ENCODE results near the gene CLPSL2.

Gene CLPSL2

GRCh38 chr6:35747877-35748276, 28.5 kb upstream of the CLPSL2 start:
- no peak for DNase-seq

DNA sequence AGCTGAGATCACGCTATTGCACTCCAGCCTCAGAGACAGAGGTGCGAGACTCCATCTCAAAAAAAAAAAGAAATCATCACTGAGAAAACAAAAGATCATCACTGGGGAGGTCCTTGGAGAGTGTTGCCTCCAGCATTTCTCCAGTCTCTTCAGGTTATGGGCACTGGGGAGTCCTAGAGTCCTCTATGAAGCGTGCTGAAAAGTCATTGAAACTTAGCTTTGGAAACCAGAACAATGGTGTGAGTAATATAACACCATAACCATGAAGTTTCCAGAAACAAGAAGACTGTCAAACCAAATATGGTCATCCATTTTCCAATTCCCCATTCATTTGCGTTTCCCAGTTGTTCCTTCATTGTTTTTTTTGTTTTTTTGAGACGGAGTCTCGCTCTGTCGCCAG, 25.8 kb upstream of the CLPSL2 start:
- DNase-seq = no peak

DNA sequence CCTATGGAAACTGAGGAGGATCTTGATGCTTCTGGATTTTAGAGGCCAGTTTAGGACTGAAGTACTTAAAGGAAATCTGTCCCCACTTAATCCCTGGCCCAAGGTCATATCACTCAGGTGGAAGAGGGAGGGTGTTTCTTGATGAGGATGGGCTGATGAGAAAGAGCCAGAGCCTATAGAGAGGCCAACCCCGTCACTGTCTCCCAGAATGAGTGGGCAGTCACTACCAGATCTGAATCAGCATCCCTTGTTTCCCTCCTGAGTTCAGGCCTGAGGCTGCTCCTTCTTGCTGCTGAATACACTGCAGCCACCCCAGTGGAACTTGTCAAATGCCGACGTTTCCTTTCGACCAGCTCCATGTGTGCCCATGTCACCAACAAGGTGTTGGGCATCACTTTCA, 24.8 kb upstream of the CLPSL2 start:
- DNase-seq = no peak

DNA sequence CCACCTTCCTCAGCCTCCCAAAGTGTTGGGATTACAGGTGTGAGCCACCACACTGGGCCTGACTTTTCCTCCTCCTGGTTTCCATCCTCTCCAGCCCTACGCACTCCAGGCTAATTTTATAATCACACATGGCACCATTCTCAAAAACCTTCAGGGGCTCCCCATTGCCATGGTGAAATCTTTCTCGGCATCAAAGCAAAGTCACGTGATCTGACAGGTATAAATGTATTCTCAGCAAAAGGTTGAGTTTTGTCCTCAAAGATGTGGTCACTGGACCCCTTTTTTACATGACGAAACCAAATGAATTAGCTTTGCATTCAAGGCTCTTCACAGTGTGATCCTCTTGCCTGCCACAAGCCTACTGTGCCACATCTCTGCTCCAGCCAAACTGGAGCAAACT, 24.1 kb upstream of the CLPSL2 start:
- DNase-seq = no peak

DNA sequence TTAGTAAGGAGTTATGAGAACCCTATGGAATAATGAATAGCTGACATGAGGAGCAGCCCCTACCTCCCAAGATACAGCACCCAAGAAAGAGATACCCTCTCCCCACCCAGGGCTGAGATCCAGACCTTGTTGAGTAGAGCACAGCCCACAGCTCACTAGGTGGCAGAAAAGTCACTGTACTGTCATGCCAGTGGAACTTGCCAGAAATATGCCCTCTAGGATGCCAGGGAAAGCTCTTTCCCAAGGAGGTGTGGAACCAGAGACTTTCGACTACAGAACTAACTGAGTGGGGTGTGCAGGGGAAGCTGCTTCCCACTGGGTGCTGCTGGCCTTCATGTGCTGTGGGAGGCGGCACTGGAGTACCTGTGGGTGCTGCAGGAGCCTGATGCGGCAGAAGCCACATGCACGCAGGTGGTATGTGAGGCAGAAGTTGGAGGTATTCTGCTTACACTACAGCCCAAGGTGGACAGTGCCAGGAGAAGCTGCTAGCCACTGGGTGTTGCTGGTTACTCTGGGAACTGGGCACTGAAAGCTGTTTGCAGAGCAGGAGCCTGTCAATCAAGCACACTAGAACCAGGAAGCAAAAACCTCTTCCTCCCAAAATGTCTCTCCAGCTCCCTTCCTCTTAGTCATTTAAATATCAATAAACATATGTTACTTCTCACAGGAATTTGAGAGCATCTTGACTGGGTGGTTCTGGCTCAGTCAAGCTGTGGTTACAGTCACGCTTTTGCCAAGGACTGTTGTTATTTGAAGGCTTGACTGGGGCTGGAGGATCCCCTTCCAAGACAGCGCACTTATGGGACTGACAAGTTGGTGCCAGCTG, 21.7 kb upstream of the CLPSL2 start:
- DNase-seq = no peak

DNA sequence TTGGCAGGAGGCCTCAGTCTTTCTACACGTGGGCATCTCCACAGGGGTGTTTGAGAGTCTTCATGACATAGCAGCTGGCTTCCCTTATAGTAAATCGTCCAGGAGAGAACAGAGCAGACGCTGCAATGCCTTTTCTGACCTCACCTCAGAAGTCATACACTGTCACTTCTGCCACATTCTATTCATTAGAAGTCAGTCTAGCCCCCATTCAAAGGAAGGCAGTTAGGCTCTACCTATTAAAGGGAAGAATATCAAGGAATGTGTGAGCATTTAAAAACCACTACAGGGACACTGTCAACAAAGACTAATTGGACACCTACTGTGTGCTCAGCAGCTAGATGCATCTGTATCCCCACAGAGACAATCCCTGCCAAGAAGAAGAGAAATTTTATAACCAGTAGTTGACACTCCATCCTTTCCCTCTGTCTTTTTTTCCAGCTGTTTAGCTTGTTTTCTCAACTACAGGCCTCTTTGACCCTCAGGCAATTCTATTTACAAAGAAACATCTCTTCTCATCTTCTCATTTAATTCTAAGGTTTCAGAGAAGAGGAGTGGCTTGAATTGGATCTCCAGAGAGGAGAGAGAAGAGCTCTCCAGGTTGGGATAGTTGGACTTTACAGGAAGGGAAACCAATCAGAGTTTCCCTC, 21.0 kb upstream of the CLPSL2 start:
- peak; percentile 16 for DNase-seq

- no peak for DNase-seq
Observed at GRCh38 chr6:35757456-35758123, 18.8 kb upstream of the CLPSL2 start.

DNA sequence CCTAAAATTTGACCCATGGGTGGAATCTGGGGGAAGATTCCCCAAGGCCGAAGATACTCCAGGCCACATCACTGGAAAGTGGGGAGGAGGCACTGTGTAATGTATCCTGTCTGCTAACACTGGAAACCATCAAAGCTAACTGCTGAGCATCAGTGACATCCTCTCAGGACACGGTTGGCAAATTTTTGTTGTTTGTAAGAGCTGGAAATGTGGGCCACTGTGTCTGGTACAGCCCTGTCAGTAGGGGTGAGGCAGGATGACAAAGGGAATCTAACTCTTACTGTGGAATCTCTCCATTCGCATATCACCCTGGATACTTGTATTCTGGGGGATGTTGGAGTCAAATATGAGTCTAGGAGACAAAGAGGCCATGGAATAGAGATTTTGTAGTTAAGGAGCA, 17.0 kb upstream of the CLPSL2 start:
- no peak for DNase-seq

DNA sequence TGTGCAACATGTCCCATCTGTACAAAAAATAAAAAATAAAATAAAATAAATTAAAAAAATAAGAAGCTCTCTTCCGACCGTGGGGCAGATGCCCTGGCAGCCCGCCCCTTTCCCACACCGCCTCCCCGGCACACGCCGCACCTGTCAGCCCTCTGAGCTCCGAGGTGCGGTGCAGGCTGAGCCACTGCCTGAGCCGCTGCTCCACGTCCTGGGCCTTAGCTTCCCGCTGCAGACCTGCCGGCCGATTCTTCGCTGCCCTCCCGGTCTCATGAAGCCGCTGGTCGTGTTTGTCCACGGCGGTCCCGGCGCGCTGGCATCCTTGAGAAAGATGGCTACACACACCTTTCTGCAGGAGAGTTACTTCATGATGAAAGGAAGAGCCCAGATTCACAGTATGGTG, 10.7 kb upstream of the CLPSL2 start:
- no peak for DNase-seq

DNA sequence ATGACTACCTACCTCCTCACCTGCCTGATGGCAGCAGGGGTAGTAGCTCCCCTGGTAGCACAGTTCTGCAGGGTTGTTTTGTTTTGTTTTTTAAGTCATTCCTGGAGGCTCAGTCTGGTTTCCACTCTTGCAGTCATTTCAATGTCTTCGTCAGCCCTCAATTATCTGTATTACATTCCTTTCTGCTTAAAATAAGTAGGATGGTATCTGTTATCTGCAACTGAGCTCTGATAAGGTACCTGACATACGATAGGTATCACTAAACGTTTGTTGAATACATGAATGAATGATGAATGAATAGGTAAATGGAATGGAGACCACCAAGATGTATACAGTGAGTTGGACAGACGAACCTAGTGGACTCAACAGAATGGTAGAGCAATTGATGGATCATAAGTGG, 7.2 kb upstream of the CLPSL2 start:
- no peak for DNase-seq

DNA sequence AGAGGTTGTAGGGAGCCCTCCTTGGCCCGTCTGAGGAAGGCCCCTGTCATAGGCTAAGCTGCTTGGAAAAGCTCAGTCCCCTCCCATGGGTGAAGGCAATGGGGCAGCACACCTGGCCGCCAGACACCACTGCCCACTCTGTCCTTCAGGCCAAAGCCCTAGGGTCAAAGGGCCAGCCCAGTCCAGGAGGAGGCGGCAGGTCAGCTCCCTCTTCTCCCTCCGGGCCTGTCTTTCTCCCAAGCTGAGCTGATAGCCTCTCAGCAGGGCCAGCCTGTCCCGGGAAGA, 5.1 kb upstream of the CLPSL2 start:
- no peak for DNase-seq

DNA sequence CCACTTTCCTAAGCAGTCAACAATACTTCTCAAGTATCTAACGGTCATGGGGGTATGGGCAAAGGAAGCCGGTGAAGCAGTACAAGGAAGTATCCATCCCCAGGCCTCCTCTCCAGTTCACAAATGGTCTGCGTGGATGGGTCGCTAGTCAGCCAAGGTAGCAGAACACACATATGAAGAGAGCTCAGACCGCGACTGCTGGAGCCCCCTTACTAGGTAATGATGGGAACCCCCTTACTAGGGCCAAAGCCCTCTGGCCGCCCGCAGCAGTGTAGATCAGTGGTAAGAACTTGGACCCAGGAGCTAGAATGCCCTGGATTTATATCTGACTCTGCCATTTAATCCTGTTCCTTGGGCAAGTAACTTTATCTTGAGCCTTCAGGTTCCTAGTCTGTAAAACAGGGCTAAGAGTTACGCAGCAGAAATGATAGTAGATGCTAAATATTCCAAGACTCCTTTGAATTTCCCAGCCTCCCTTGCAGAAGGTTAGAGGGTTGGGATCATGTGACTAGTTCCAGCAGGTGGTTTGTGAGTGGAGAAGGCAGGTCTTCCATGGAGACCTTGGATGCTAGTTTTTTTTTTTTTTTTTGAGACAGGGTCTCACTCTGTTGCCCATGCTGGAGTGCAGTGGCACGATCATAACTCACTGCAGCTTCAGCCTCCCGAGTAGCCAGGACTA, 2.1 kb upstream of the CLPSL2 start:
- no peak for DNase-seq

DNA sequence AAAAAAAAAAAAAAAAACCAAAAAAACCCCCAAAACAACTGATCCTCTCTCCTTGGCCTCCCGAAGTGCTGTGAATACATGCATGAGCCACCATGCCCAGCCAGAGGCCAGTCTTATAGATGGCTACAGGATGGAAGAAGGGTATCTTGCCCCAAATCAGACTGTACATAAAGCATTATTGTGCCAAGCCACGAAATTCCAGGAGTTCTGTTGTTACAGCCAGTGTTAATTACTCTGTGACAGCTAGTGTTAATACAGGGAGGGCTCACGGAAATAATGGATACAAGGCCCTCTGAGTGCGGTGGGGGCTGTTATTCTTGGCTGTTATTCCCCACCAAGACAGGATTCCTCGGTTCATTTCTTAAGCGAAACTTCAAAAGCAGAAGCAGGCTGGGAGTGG, 1.4 kb upstream of the CLPSL2 start:
- no peak for DNase-seq

GRCh38 chr6:35777356-35778102, 1.1 kb downstream of the CLPSL2 start:
- no peak for DNase-seq

GRCh38 chr6:35778437-35778836, 2.0 kb downstream of the CLPSL2 start:
- DNase-seq = no peak

- DNase-seq = no peak
Observed at GRCh38 chr6:35780719-35781118, 4.3 kb downstream of the CLPSL2 start, which contains the start of gene CLPSL1. CLPSL1 (plus strand) TSS chr6:35781019; CDS start chr6:35781111, 92 bp downstream.

- DNase-seq = no peak
Observed at GRCh38 chr6:35781290-35781689, 4.9 kb downstream of the CLPSL2 start.

DNA sequence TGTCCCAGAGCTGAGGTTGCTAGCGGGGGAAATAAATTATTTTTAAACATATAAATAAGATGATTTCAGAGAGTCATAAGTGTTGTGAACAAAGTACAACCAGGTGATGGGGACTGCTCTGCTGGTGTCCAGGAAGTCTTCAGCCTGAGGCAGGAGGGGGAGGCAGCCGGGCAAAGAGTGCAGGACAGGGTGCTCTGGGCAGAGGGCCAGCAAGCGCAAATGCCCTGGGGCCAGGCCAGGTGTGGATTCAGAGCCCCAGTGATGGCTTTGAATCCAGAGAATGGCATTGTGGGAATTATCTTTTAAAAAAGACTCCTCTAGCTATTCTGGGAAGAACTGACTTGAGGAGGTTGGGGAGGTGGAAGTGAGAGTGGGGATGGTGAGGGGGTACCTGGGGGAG, 6.0 kb downstream of the CLPSL2 start:
- DNase-seq = no peak

DNA sequence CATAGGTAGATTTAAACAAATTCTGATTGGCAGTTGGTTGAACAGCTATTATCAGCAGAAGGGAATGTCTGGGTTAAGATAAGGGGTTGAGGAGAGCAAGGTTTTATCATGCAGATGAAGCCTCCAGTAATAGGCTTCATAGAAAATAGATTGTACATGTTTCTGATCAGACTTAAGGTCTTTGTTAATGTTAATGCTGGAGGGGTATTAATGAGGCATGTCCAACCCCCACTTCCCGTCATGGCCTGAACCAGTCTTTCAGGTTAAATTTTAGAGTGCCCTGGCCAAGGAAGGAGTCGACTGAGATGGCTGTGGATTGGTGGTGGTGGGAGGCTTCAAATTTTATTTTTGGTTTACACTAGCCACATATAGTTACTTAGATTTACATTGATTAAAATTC, 7.8 kb downstream of the CLPSL2 start:
- no peak for DNase-seq

GRCh38 chr6:35786272-35786671, 9.9 kb downstream of the CLPSL2 start:
- DNase-seq = no peak

GRCh38 chr6:35786810-35787209, 10.4 kb downstream of the CLPSL2 start:
- DNase-seq = no peak

DNA sequence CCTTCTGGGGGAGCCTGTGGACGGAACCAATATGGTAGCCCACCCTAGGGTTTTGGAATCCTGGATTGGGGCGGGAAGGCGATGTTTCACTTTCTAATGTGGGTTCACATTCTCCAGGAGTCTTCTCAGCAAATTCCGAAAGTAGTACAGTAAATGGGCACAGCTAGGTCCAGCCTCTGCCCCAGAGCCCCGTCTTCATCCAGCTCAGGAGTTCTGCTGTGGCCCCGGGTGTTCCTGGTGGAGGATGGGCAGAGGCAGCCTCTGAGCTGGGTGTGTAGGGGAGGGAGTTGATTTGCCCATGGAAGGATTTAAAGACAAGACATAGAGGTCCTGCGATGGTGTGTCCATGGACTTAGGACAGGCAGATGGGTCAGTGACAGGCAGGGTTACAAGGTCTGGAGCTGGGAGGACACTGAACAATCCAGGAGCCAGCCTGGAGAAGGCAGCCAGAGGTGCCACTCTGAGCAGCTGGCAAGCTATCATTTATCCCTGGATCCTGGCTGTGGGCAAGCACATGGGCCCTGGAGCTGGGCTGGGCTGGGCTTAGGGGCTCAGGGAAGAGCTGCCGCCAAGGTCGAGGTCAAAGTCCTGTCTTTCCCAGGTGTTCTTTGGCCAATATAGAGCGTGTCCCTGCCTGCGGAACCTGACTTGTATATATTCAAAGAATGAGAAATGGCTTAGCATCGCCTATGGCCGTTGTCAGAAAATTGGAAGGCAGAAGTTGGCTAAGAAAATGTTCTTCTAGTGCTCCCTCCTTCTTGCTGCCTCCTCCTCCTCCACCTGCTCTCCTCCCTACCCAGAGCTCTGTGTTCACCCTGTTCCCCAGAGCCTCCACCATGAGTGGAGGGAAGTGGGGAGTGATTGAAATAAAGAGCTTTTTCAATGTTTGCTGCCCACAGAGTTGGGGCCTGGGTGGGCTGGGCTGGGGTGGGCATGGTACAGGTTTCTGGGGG, 11.1 kb downstream of the CLPSL2 start:
- DNase-seq = no peak
